ENCODE data around the gene RAB29.

Gene RAB29

DNA sequence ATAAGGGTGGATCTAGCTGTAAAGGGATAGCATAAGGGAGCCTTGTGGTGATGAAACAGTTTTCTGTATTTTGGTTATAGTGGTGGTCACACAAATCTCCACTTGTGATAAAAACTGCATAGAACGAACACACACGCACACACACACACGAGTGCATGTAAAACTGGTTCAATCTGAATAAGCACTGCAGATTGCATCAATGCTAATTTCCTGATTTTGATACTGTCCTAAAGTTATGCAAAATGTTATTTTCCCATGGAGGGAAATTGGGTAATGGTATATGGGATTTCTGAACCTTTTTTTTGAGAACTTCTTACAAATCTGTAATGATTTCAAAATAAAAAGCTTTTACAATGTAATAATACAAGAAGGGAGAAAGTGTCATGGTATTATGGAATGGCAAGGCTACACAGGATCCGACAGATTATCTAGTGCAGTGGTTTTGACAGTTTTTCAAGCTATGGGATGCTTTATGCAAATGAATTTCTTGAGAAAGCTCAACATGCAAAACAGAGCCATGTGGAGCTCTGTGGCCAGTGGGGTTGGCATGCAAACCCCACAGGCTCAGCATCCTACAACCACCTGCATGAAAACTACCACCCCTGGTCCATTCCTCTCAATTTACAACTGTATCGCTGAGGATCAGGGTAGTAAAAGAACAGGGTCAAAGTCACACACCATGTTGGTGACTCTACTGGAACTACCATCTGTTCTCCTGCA lies 18.9 kb upstream of the RAB29 start:
- DNase-seq (ENCODE audit: low read depth), result no peak

DNA sequence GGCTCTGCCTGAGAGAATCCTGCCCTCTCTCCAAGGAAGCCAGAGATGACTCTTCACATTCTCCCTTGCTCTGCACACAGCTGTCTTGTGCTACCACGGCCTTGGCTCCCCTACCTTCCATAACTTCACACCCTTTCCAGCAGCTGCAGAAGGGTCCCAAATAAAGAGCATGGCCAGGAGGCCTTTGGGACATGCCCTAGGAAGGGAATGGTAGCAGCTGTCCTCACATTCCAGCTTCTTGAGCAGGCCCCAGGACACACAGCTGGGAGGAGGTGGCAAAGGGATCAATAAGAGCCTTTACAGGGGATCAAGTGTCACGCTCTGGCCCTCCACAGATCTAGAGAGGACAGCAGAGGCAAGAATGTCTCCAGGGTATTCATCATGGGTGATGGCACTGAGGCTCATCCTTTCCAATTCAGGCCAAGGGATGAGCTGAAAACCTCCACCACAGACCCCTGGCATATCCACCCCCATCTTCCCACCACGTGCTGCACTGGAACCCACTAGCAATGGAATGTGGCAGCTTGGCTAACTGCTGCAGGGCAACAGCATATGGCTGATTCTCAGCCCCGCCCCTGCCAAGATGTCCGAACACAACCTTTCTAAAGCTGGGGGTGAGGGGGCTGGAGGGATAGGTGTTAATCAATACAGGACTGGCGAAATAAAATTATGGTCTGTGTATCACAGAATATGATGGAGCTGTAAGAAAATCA lies 17.8 kb upstream of the RAB29 start:
- no peak for DNase-seq (ENCODE audit: low read depth)

GRCh38 chr1:205792481-205792881 lies 17.2 kb upstream of the RAB29 start:
- no peak for DNase-seq (ENCODE audit: low read depth)

GRCh38 chr1:205791568-205792180 lies 16.4 kb upstream of the RAB29 start:
- DNase-seq (ENCODE audit: low read depth), result no peak

GRCh38 chr1:205787287-205787916 lies 12.1 kb upstream of the RAB29 start:
- DNase-seq (ENCODE audit: low read depth), result no peak

- DNase-seq (ENCODE audit: low read depth), result no peak
These were observed 11.3 kb upstream of the RAB29 start for GRCh38 chr1:205786601-205787000.

GRCh38 chr1:205785446-205785845 lies 10.2 kb upstream of the RAB29 start:
- DNase-seq (ENCODE audit: low read depth), result no peak

DNA sequence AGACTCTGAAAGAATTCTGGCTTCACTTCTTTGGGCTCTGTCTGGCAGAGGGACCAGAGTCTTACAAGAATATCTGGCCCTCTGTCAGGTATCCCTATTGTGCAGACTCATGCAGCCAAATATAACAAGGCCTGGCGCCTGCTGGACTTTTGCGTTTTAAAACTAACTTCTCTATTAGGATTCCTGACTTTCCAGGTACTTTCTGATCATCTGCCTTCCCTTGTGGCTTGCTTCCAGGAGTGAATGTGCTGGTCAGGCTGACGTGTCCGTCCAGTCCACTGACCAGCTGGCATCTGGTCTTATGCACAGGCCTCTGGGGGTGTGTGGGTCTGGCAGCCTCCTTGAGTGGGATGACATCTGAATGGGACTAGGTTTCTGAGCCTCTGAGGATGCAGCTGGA lies 8.6 kb upstream of the RAB29 start:
- DNase-seq (ENCODE audit: low read depth), result no peak

- DNase-seq (ENCODE audit: low read depth), result no peak
These were observed 8.1 kb upstream of the RAB29 start for GRCh38 chr1:205783433-205783795.

DNA sequence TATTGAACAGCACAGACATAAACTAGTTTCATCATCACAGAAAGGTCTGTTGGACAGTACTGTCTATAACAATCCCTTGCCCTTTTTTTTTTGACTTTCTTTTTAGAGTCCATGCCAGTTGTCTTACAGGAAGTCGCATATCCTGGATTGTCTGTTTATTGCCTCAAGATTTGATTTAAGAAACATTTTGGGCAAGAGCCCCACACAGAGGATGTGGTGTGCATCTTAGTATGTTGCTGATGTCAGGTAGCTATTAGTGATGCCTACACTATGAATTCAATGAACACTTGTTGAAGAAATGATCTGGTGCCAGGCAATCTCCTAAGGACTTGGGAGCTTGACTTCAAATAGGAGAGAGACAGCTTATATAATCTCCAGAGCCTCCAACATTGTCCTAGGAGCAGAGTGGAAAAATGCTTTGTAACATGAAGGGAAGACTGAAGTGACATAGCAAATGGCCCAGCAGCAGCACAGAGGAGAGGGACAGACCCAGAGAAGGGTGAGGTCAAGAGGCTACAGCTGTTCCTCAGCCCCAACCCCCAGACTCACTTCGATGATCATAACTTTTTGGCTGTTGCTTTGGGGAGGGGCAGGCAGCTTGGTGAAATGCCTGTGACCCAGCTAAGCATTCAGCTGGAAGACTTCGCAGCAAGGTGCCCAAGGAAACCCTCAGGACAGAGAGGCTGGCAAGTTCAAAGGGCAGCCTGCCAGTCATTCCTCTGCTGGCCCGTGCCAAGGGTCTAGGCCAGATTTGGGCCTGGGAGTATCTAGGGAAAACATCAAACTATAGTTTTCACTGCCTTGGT lies 7.5 kb upstream of the RAB29 start:
- DNase-seq (ENCODE audit: low read depth), result no peak

GRCh38 chr1:205780335-205780734 lies 5.1 kb upstream of the RAB29 start:
- DNase-seq (ENCODE audit: low read depth), result no peak

DNA sequence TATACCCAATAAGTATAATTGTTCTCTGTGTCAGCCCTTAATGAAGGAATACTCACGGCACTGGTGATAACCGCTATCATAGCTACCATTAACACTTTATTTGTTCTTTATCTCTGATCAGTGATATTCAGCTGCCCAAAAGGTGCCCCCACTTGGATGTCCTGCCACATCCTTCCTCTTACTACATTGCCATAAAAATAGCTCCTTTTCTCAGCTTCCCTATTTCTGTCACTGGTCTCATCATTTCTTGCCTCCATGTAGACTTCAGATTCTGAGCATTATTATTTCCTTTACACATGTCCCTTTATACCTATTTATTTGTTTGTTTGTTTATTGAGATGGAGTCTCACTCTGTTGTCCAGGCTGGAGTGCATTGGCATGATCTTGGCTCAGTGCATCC lies 2.7 kb upstream of the RAB29 start:
- no peak for DNase-seq (ENCODE audit: low read depth)

DNA sequence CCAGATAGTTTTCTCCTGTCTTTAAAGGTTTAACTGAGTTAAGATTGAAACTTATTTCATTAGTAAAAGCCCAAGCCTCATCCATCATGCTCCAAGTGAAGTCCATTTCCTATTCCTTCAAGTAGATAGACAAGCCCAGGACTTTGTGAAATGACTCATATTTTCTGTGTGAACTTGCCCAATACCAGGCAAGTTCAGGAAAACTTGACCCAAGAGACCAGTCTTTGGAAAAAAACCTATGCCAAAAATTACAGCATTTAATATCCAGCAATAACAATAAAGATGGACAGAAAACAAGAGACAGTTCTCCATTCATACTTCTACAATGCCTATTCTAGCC lies 405 bp upstream of the RAB29 start:
- DNase-seq (ENCODE audit: low read depth), result no peak

DNA sequence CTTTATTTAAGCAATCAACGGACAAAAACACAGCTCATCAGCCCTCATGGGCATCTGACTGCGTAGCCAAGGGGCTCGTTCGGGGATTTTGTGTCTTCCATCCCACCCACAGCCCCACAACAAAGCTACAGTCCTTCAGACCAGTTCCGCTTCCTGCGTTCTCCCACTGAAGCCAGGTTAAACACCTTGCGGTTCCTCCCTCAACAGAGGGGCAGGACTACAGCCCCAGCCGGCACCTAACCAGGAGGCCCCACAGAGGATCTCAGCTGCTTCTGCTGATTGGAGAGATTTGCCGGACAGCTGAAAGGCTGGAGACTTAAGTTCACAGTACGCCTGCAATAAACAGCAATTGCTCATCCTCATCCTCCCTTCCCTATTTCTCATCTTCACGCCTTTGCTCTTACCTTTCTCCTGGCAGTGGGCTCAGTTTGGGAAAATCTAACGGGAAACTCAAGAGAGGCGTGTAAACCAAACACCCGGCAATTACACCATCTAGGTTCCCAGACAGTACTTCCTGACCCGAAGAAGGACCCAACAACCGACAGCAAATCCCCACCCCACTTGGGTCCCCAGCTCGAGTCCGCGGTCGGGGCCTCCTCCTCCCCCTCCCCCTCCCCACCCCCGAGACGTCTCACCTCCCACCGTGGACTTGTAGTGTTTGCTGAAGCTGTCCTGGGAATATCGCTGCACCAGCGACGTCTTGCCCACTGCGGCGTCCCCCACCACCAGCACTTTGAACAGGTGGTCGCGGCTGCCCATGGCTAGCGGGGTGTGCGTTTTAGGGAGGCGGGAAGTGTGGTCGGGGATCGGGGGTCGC lies 876 bp downstream of the RAB29 start:
- peak; percentile 32 for DNase-seq (ENCODE audit: low read depth)

DNA sequence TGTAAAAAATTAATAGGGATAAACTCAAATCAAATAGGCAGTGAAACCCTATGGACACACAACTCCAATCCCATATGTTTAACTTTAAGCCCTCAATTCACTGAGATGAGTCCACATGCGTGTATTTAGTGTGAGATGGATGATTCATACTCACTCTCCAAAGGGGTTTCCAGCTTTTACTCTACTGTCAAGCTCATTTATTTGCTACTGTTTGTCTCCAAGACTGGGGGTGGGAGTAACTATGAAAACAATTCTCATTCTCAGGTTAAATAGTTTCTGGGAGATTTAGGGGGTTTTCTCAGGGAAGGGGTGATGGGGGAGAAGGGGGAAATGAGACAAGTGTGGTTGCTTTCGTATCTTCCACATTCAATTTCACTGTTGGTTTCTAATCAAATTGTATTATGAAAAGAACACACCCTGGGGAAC lies 2.7 kb downstream of the RAB29 start:
- no peak for DNase-seq (ENCODE audit: low read depth)

- no peak for DNase-seq (ENCODE audit: low read depth)
These were observed 4.7 kb downstream of the RAB29 start for GRCh38 chr1:205770618-205771017.

GRCh38 chr1:205769641-205770365 lies 5.5 kb downstream of the RAB29 start:
- DNase-seq (ENCODE audit: low read depth), result no peak

DNA sequence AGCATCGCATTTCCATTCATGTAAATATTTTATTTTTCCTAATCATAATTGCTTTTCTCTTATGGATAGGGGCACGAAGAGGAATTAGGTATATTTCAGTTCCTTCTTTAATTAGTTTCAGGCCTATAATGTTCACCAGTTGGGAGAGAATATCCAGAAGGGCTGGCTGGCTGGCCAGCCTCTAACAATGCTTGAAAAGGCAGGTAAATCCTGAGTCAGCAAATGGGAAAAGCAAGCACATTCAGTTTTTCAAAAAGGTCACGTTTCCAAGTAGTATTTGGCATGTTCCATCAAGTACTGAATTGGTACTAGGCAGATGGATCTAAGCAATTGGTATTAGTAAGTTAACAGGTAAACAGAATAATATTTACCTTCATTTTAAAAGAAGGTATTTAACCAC lies 8.0 kb downstream of the RAB29 start:
- no peak for DNase-seq (ENCODE audit: low read depth)

DNA sequence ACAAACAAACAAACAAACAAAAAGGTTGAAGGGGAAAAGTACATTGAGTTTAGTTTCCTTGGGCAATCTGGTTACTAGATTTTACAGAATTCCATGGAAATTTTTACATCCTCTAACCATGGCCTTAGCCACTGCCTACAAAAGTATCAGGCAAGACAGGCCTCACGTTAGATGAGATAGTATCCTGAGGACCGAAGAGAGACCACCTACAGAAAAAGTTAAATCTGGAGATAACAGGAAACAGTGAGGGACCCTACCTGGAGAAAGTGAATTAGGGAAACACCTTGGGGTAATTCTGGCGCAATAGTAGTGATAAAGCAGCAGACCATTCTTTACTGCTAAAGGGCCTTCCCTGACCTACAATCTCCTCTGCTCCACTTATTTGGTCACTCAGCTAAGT lies 8.7 kb downstream of the RAB29 start:
- DNase-seq (ENCODE audit: low read depth), result no peak

DNA sequence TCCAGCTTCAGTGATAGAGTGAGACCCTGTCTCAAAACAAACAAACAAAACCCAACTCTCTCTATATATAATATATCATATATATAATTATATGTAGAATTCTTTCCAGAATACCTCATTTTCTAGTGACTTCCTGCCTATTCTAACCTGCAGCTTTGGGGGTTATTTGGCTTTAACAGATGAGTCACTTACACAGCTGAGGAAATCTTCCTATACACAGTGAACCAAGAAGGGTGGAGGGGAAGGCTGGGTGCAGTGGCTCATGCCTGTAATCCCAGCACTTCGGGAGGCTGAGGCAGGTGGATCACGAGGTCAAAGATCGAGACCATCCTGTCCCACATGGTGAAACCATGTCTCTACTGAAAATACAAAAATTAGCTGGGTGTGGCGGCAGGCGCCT lies 9.2 kb downstream of the RAB29 start:
- DNase-seq (ENCODE audit: low read depth), result no peak

GRCh38 chr1:205764578-205764977 lies 10.7 kb downstream of the RAB29 start:
- DNase-seq (ENCODE audit: low read depth), result no peak
